ENCODE results near the gene DEFB132.
"Not testable (repeated sequence)": the region's sequence is repeated elsewhere in the genome, so short reads cannot be mapped to it uniquely, and the experiment has no call there.

DEFB132 gene

DNA sequence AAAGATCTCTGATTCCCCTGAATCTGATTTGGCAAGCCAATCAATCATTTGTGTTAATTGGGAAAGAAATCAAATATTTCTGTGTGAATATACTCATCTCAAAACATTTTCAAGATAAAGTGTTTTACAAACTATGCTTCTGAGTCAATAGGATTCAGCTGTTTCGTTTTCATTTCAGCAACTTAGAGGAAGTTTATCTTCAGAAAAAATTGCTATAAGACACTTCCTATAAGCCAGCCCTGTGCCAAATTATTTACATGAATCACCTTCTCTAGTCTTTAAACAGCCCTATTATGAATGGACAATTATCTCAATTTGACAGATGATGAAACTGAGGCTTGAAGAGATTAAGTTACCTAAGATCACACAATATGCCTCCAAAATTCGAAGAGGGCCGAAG lies 19.6 kb upstream of the DEFB132 start:
- in situ Hi-C loops (cut with HindIII; ENCODE audit: low sequenced_read_pairs) = no loop called here
- H3K4me3 ChIP-seq (ENCODE audit: low read depth, low read length) = no peak overlapping the region
- TF ChIP-seq, protein P1, sequence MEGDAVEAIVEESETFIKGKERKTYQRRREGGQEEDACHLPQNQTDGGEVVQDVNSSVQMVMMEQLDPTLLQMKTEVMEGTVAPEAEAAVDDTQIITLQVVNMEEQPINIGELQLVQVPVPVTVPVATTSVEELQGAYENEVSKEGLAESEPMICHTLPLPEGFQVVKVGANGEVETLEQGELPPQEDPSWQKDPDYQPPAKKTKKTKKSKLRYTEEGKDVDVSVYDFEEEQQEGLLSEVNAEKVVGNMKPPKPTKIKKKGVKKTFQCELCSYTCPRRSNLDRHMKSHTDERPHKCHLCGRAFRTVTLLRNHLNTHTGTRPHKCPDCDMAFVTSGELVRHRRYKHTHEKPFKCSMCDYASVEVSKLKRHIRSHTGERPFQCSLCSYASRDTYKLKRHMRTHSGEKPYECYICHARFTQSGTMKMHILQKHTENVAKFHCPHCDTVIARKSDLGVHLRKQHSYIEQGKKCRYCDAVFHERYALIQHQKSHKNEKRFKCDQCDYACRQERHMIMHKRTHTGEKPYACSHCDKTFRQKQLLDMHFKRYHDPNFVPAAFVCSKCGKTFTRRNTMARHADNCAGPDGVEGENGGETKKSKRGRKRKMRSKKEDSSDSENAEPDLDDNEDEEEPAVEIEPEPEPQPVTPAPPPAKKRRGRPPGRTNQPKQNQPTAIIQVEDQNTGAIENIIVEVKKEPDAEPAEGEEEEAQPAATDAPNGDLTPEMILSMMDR (IDR thresholded peaks at IDR 0.05; ENCODE audit: low read depth, low read length) = no peak
- DNase-seq (ENCODE audit: low read depth, low spot score) = no peak

DNA sequence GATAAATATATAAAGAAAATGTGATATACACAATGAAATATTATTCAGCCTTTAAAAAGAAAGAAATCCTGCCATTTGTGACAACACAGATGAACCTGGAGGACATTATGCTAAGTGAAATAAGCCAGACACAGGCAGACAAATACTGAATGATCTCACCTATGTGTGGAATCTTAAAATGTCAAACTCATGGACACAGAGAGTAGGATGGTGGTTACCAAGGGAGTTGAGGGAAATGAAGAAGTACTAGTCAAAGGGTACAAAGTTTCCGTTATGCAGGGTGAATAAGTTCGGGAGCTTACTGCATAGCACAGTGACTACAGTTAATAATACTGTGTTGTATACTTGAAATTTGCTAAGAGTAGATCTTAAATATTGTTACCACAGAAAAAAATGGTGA lies 14.6 kb upstream of the DEFB132 start:
- TF ChIP-seq, protein P1 (IDR thresholded peaks at IDR 0.05; ENCODE audit: low read depth, low read length) = no peak
- H3K4me3 ChIP-seq (ENCODE audit: low read depth, low read length) = no peak overlapping the region
- DNase-seq (ENCODE audit: low read depth, low spot score) = no peak
- in situ Hi-C loops (cut with HindIII; ENCODE audit: low sequenced_read_pairs) = no loop called here

DNA sequence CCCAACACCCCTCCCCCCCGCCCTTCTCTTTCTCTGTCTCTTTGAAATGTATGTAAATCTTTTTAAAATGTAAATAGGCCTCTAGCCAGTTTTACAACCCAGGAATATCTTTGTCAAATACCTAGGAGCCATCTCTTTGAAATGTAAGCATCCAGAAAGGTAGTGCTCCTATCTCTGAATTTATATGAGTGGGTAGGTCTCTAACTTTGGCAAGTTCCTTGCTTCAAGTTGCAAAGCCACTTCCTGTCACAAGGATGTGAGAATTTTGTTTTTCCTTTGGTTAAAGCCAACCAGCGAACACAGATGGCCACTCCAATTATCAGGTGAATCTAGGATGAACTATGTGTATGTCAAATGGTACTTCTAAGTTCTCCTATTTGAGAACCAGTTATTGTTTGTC lies 6.2 kb upstream of the DEFB132 start:
- TF ChIP-seq, protein P1 (IDR thresholded peaks at IDR 0.05; ENCODE audit: low read depth, low read length) = no peak
- in situ Hi-C loops (cut with HindIII; ENCODE audit: low sequenced_read_pairs) = no loop called here
- H3K4me3 ChIP-seq (ENCODE audit: low read depth, low read length) = no peak overlapping the region
- no peak for DNase-seq (ENCODE audit: low read depth, low spot score)

DNA sequence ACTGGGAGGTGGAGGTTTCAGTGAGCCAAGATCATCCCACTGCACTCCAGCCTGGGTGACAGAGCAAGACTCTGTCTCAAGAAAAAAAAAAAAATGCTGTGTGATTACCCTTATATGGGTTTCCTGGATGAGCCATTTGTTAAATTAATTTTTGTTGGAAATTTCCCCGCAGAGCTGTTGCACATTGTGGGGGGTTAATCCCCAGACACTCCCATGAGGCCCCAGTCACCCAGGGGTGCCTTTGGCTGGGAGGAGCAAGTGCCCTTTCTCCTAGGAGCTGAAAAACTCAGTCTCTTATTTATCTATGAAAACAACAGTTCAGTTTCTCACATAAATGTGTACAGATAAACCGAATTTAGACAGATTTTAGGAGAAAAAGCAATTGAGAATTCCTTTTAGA lies 4.7 kb upstream of the DEFB132 start:
- no peak overlapping the region for H3K4me3 ChIP-seq (ENCODE audit: low read depth, low read length)
- in situ Hi-C loops (cut with HindIII; ENCODE audit: low sequenced_read_pairs) = no loop called here
- no peak for DNase-seq (ENCODE audit: low read depth, low spot score)
- TF ChIP-seq, protein P1 (IDR thresholded peaks at IDR 0.05; ENCODE audit: low read depth, low read length) = no peak

DNA sequence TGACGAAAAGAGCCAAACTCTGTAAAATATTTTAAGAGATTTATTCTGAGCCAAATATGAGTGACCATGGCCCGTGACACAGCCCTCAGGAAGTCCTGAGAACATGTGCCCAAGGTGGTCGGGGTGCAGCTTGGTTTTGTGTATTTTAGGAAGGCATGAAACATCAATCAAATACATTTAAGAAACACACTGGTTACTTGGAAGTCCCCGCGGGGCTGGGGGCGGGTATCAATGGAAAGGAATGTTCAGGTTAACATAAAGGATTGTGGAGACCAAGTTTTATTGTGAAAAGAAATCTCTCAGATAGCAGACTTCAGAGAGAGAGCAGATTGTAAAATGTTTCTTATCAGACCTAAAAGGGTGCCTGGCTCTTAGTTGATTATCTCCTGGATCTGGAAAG lies 4.1 kb upstream of the DEFB132 start:
- H3K4me3 ChIP-seq (ENCODE audit: low read depth, low read length); in situ Hi-C loops (cut with HindIII; ENCODE audit: low sequenced_read_pairs); DNase-seq (ENCODE audit: low read depth, low spot score): not testable (repeated sequence)

DNA sequence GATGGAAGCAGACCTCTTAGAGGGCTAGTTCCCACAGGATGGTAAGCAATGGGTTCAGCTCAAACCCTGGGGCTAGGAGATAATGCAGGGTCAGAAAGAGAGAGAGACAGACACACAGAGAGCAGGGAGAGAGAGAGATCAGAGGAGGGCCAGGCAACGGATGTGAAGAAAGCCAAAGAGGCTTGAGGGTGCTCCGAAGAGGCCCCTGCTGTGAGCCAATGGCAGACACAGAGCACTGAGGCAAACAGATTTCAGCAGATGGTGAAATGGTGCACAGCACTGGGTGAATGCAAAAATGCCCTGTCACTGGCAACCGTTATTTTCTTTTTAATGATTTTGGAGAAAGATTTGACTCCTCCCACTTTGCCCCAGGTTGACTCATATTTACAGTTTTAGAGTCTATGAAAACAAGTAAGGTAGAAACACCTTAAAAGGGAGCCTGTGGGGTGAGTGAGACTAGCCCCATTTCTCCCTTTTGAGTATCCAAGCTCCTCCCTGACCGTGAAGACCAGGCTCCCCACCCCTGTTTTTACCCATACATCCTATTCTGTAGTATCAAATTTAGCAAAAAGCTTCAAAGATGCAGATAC lies 840 bp downstream of the DEFB132 start:
- TF ChIP-seq, protein P1 (IDR thresholded peaks at IDR 0.05; ENCODE audit: low read depth, low read length) = no peak
- in situ Hi-C loops (cut with HindIII; ENCODE audit: low sequenced_read_pairs) = no loop called here
- no peak for DNase-seq (ENCODE audit: low read depth, low spot score)
- no peak overlapping the region for H3K4me3 ChIP-seq (ENCODE audit: low read depth, low read length)

DNA sequence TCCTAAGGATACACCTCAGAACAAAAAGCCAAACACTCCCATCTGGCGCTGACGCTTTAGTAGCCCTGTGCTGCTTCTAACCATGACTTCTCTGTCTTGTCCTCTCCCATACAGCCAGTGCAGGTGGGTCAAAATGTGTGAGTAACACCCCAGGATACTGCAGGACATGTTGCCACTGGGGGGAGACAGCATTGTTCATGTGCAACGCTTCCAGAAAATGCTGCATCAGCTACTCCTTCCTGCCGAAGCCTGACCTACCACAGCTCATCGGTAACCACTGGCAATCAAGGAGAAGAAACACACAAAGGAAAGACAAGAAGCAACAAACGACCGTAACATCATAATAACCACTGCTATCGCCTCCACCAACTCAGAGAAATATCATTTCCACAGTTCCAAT lies 1.4 kb downstream of the DEFB132 start:
- peak; percentile 15 for DNase-seq (ENCODE audit: low read depth, low spot score)

More for the DNA sequence above, 1.4 kb downstream of the DEFB132 start:
- H3K4me3 ChIP-seq (ENCODE audit: low read depth, low read length) = no peak overlapping the region
- in situ Hi-C loops (cut with HindIII; ENCODE audit: low sequenced_read_pairs) = no loop called here
- TF ChIP-seq, protein P1 (IDR thresholded peaks at IDR 0.05; ENCODE audit: low read depth, low read length) = peak; percentile 27

Measured in astrocyte of the spinal cord (primary cell).